CD4-positive, alpha-beta T cell treated with Interleukin-17A for 1 hour (primary cell): ENCODE data around the gene UBE3C.
"Not testable (repeated sequence)": the region's sequence is repeated elsewhere in the genome, so short reads cannot be mapped to it uniquely, and the experiment has no call there.

Experiments
- DNase-seq: peaks from one replicate; pipeline ENCODE4 v3.0.0-alpha.2; 2020

UBE3C gene

GRCh38 chr7:157241631-157242030 is 102.9 kb downstream of the UBE3C start:
- DNase-seq = no peak

- no peak for DNase-seq
Measured at GRCh38 chr7:157244516-157245294, 106.0 kb downstream of the UBE3C start.

GRCh38 chr7:157246052-157246451 is 107.3 kb downstream of the UBE3C start:
- no peak for DNase-seq

GRCh38 chr7:157248659-157249058 is 109.9 kb downstream of the UBE3C start:
- no peak for DNase-seq

- DNase-seq = peak; percentile 72
Measured at GRCh38 chr7:157250605-157251228, 112.0 kb downstream of the UBE3C start.

GRCh38 chr7:157251817-157252216 is 113.1 kb downstream of the UBE3C start:
- not testable (repeated sequence) for DNase-seq

GRCh38 chr7:157253850-157254249 is 115.1 kb downstream of the UBE3C start:
- no peak for DNase-seq

GRCh38 chr7:157254781-157255180 is 116.1 kb downstream of the UBE3C start:
- DNase-seq = not testable (repeated sequence)

GRCh38 chr7:157255201-157255606 is 116.5 kb downstream of the UBE3C start:
- DNase-seq = no peak

GRCh38 chr7:157263156-157263555 is 124.4 kb downstream of the UBE3C start:
- DNase-seq = no peak

GRCh38 chr7:157265051-157265450 is 126.3 kb downstream of the UBE3C start:
- no peak for DNase-seq

- no peak for DNase-seq
Measured at GRCh38 chr7:157266272-157266671, 127.5 kb downstream of the UBE3C start.

GRCh38 chr7:157267516-157267915 is 128.8 kb downstream of the UBE3C start:
- no peak for DNase-seq

GRCh38 chr7:157267956-157268355 is 129.2 kb downstream of the UBE3C start:
- DNase-seq = no peak

GRCh38 chr7:157268540-157268939 is 129.8 kb downstream of the UBE3C start:
- DNase-seq = no peak

- no peak for DNase-seq
Measured at GRCh38 chr7:157269341-157270059, 130.8 kb downstream of the UBE3C start.

GRCh38 chr7:157270060-157270444 is 131.3 kb downstream of the UBE3C start:
- no peak for DNase-seq

GRCh38 chr7:157271315-157271990 is 132.7 kb downstream of the UBE3C start:
- no peak for DNase-seq

- no peak for DNase-seq
Measured at GRCh38 chr7:157271991-157272324, 133.2 kb downstream of the UBE3C start.

- DNase-seq = no peak
Measured at GRCh38 chr7:157272351-157273207, 133.9 kb downstream of the UBE3C start.

- peak; percentile 62 for DNase-seq
Measured at GRCh38 chr7:157273208-157274093, 134.7 kb downstream of the UBE3C start.
